GM19468 (cell line): ENCODE data around the gene ZNF691.
"Not testable (repeated sequence)": the region's sequence is repeated elsewhere in the genome, so short reads cannot be mapped to it uniquely, and the experiment has no call there.

Experiments
- ATAC-seq: cut with Tn5 transposase; IDR thresholded peaks from one replicate; pipeline ENCODE4 v1.9.1; 2021; ENCODE audit warnings: mild to moderate bottlenecking, moderate library complexity, moderate number of reproducible peaks; ENCODE audit not compliant: unreplicated experiment; ENCODE audit errors: extremely low read depth

The ZNF691 gene

GRCh38 chr1:42853116-42853884 lies 6.9 kb downstream of the ZNF691 start:
- ATAC-seq, result no peak

- ATAC-seq, result not testable (repeated sequence)
Measured at GRCh38 chr1:42856554-42856953, 10.1 kb downstream of the ZNF691 start.

GRCh38 chr1:42859366-42859765 lies 13.0 kb downstream of the ZNF691 start:
- not testable (repeated sequence) for ATAC-seq

GRCh38 chr1:42860339-42861013 lies 14.1 kb downstream of the ZNF691 start:
- ATAC-seq, result no peak

GRCh38 chr1:42861014-42861399 lies 14.6 kb downstream of the ZNF691 start:
- ATAC-seq, result no peak

GRCh38 chr1:42866549-42866948 lies 20.1 kb downstream of the ZNF691 start:
- ATAC-seq, result no peak

GRCh38 chr1:42868466-42868865 lies 22.1 kb downstream of the ZNF691 start:
- not testable (repeated sequence) for ATAC-seq

GRCh38 chr1:42869254-42869653 lies 22.8 kb downstream of the ZNF691 start:
- ATAC-seq, result not testable (repeated sequence)

- ATAC-seq, result not testable (repeated sequence)
Measured at GRCh38 chr1:42869751-42870150, 23.3 kb downstream of the ZNF691 start.

GRCh38 chr1:42873108-42873507 lies 26.7 kb downstream of the ZNF691 start:
- not testable (repeated sequence) for ATAC-seq

GRCh38 chr1:42873670-42874069 lies 27.3 kb downstream of the ZNF691 start:
- no peak for ATAC-seq

GRCh38 chr1:42876009-42876408 lies 29.6 kb downstream of the ZNF691 start:
- ATAC-seq, result no peak

GRCh38 chr1:42877380-42877779 lies 31.0 kb downstream of the ZNF691 start:
- no peak for ATAC-seq

GRCh38 chr1:42880384-42880783 lies 34.0 kb downstream of the ZNF691 start:
- no peak for ATAC-seq

GRCh38 chr1:42886046-42886739 lies 39.8 kb downstream of the ZNF691 start:
- ATAC-seq, result no peak

GRCh38 chr1:42886800-42887199 lies 40.4 kb downstream of the ZNF691 start:
- no peak for ATAC-seq

GRCh38 chr1:42887366-42887765 lies 41.0 kb downstream of the ZNF691 start:
- ATAC-seq, result no peak

- ATAC-seq, result no peak
Measured at GRCh38 chr1:42888013-42888633, 41.7 kb downstream of the ZNF691 start.

GRCh38 chr1:42889264-42889663 lies 42.9 kb downstream of the ZNF691 start:
- no peak for ATAC-seq

GRCh38 chr1:42891465-42892138 lies 45.2 kb downstream of the ZNF691 start:
- ATAC-seq, result no peak
